Retinal pigment epithelial cell (primary cell): ENCODE data around the gene LSMEM2.

ENCODE experiments used
- DNase-seq: peaks from one replicate; pipeline ENCODE4 v3.0.0-alpha.2; 2010; ENCODE audit warnings: low read depth
- H3K4me3 ChIP-seq: 2 replicates; pipeline ENCODE4 v1.5.1; 2011; ENCODE audit warnings: mild to moderate bottlenecking, low read length, control low read depth, moderate library complexity
- CTCF ChIP-seq: conservative IDR thresholded peaks from 2 replicates; pipeline ENCODE4 v1.5.1; 2011; ENCODE audit warnings: low read depth, low read length, control low read depth, inconsistent platforms

The LSMEM2 gene

GRCh38 chr3:50274371-50275104 is 4.3 kb upstream of the LSMEM2 start:
- H3K4me3 ChIP-seq: no peak overlapping the region

GRCh38 chr3:50275141-50275995 is 3.5 kb upstream of the LSMEM2 start:
- TF ChIP-seq CTCF: no peak
- no peak for DNase-seq
- no peak overlapping the region for H3K4me3 ChIP-seq

More at GRCh38 chr3:50274371-50275104, 4.3 kb upstream of the LSMEM2 start:
- peak; percentile 73 for TF ChIP-seq CTCF
- no peak for DNase-seq

- no peak for DNase-seq
- TF ChIP-seq CTCF: no peak
- no peak overlapping the region for H3K4me3 ChIP-seq
Measured at GRCh38 chr3:50275996-50276761, 2.7 kb upstream of the LSMEM2 start.

- no peak for TF ChIP-seq CTCF
- no peak for DNase-seq
- no peak overlapping the region for H3K4me3 ChIP-seq
Measured at GRCh38 chr3:50276762-50277101, 2.2 kb upstream of the LSMEM2 start.

GRCh38 chr3:50278123-50278879 is 586 bp upstream of the LSMEM2 start:
- DNase-seq: no peak
- H3K4me3 ChIP-seq: no peak overlapping the region

More at GRCh38 chr3:50278123-50278879, 586 bp upstream of the LSMEM2 start:
- no peak for TF ChIP-seq CTCF
